ENCODE measurements around the gene HMOX2.

HMOX2 gene

GRCh38 chr16:4556580-4556979 is 80.4 kb downstream of the HMOX2 start:
- DNase-seq (ENCODE audit: low read depth): no peak

DNA sequence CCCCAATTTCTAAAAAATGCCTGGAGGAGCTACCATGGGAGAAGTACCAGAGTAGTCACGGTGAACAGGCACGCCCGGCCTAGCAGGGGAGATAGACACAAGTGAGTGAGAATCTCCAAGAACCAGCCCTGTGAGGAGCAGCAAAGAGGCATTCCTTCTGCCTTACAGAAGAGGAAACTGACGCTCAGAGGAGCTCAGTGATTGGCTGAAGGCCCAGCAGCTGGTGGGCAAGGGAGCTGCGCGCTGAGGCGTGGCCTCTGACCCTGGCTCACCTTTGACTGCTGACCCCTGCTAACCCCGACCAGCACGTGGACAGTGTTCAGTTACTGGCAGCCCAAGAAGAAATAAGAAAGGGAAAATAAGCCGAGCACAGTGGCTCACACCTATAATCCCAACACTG is 81.8 kb downstream of the HMOX2 start:
- no peak for DNase-seq (ENCODE audit: low read depth)

Data from stimulated activated CD4-positive, alpha-beta T cell treated with anti-CD3 and anti-CD28 coated beads, Interleukin-2, amount 100 ng/mL, for 4 hours (primary cell).